Activated CD8-positive, alpha-beta memory T cell treated with anti-CD3 and anti-CD28 coated beads, Interleukin-2, amount 10 ng/mL, durations not matched to agents 7 days and 5 days (primary cell): ENCODE measurements around the gene ZNF593OS. TPM values are rescaled to one million over a fixed set of nuclear protein-coding genes. Genes with fewer than 3 reads are reported as not detected.

Source experiments
- ATAC-seq: fragments of 150-1000 bp; cut with Tn5 transposase; one replicate; pipeline ENCODE4 v1.10.0; 2021; ENCODE audit warnings: moderate library complexity
- CTCF ChIA-PET: fragments of 350-600 bp; sonication (Branson Sonifier 250); formaldehyde crosslinking; loops from one replicate; lab custom pipeline; 2021; ENCODE audit warnings: antibody characterized with exemption; lab: Charles Lee
- DNase-seq: peaks from one replicate; pipeline ENCODE4 v3.0.0-alpha.2; 2020
- H3K27ac Mint-ChIP-seq: one replicate; pipeline ENCODE4 v1.8.0; 2021; ENCODE audit warnings: mild to moderate bottlenecking, mixed read lengths
- H3K27me3 Mint-ChIP-seq: one replicate; pipeline ENCODE4 v1.8.0; 2021; ENCODE audit warnings: mixed read lengths
- H3K36me3 Mint-ChIP-seq: one replicate; pipeline ENCODE4 v1.8.0; 2021; ENCODE audit warnings: mild to moderate bottlenecking, mixed read lengths
- H3K4me1 Mint-ChIP-seq: one replicate; pipeline ENCODE4 v1.8.0; 2021; ENCODE audit warnings: mixed read lengths
- H3K4me3 Mint-ChIP-seq: one replicate; pipeline ENCODE4 v1.8.0; 2021; ENCODE audit warnings: mild to moderate bottlenecking, moderate library complexity, mixed read lengths
- H3K9me3 Mint-ChIP-seq: one replicate; pipeline ENCODE4 v1.8.0; 2022; ENCODE audit warnings: low read depth, mixed read lengths
- total RNA-seq, 2 experiments: library from RNA; stranded (reverse); gene quantifications; one replicate each; pipeline ENCODE4 v1.2.3, GENCODE V29; 2021

Gene ZNF593OS
- total RNA-seq, 2 experiments from 2014 or later, result not detected

GRCh38 chr1:26148887-26149286 lies 22.7 kb downstream of the ZNF593OS start:
- ATAC-seq (no peak), DNase-seq (peak; percentile 33)
- CTCF ChIA-PET, result interaction anchor here (1.4 kb wide), 1 partner anchor 113 kb away, joined by 3 read pairs; no protein-coding TSS in a partner anchor
- Mint-ChIP-seq H3K4me1 (peaks cover 2% of the 10 kb centered on the region), H3K27me3 (peaks cover 38% of the 10 kb centered on the region), H3K36me3 (no peaks in the 10 kb centered on the region), H3K4me3 (no peak overlapping the region), H3K9me3 (no peaks in the 10 kb centered on the region), H3K27ac (no peak overlapping the region)

GRCh38 chr1:26145960-26146294 lies 25.7 kb downstream of the ZNF593OS start:
- peaks cover 30% of the 10 kb centered on the region for H3K27me3 Mint-ChIP-seq
- no peaks in the 10 kb centered on the region for H3K9me3 Mint-ChIP-seq
- no peaks in the 10 kb centered on the region for H3K36me3 Mint-ChIP-seq
- H3K4me3 Mint-ChIP-seq, result no peak overlapping the region
- DNase-seq, result peak; percentile 25
- H3K27ac Mint-ChIP-seq, result no peak overlapping the region
- peaks cover 2% of the 10 kb centered on the region for H3K4me1 Mint-ChIP-seq
- CTCF ChIA-PET, result interaction anchor here (1.1 to 5.6 kb wide), 26 partner anchors 10 to 249 kb away, joined by 3 to 181 read pairs (median 9); partner anchors contain the start of genes CEP85, PDIK1L, TRIM63 and ZNF593
- no peak for ATAC-seq

- peak; percentile 78 for DNase-seq
- Mint-ChIP-seq H3K36me3 (no peaks in the 10 kb centered on the region), H3K27ac (no peak overlapping the region), H3K4me3 (no peak overlapping the region), H3K27me3 (peaks cover 29% of the 10 kb centered on the region), H3K4me1 (peaks cover 2% of the 10 kb centered on the region), H3K9me3 (no peaks in the 10 kb centered on the region)
- ATAC-seq, result peak; percentile 90
- CTCF ChIA-PET, result interaction anchor here (0.5 to 5.6 kb wide), 46 partner anchors 10 to 628 kb away, joined by 3 to 181 read pairs (median 4); partner anchors contain the start of genes CEP85, HMGN2, PDIK1L and TRIM63
Measured at GRCh38 chr1:26145041-26145959, 26.3 kb downstream of the ZNF593OS start.

GRCh38 chr1:26142159-26142558 lies 29.5 kb downstream of the ZNF593OS start:
- H3K4me1 Mint-ChIP-seq, result peaks cover 12% of the 10 kb centered on the region
- ATAC-seq (no peak), DNase-seq (peak; percentile 33)
- no peaks in the 10 kb centered on the region for H3K9me3 Mint-ChIP-seq
- no peak overlapping the region for H3K27ac Mint-ChIP-seq
- H3K27me3 Mint-ChIP-seq, result peaks cover 12% of the 10 kb centered on the region
- CTCF ChIA-PET, result interaction anchor here (0.7 to 5.6 kb wide), 14 partner anchors 13 to 248 kb away, joined by 3 to 181 read pairs (median 4); partner anchors contain the start of genes CEP85, PDIK1L and ZNF593
- H3K36me3 Mint-ChIP-seq, result no peaks in the 10 kb centered on the region
- H3K4me3 Mint-ChIP-seq, result no peak overlapping the region

- no peaks in the 10 kb centered on the region for H3K36me3 Mint-ChIP-seq
- H3K9me3 Mint-ChIP-seq, result no peaks in the 10 kb centered on the region
- no peak overlapping the region for H3K27ac Mint-ChIP-seq
- H3K4me1 Mint-ChIP-seq, result peaks cover 10% of the 10 kb centered on the region
- CTCF ChIA-PET, result interaction anchor here (0.9 to 4.4 kb wide), 11 partner anchors 9 to 103 kb away, joined by 3 to 25 read pairs (median 6); partner anchors contain the start of genes C1orf232, PDIK1L and ZNF593
- ATAC-seq (peak; percentile 45), DNase-seq (no peak)
- peaks cover 5% of the 10 kb centered on the region for H3K27me3 Mint-ChIP-seq
- H3K4me3 Mint-ChIP-seq, result no peak overlapping the region
Measured at GRCh38 chr1:26138974-26139558, 32.6 kb downstream of the ZNF593OS start.

GRCh38 chr1:26134466-26134865 lies 37.2 kb downstream of the ZNF593OS start:
- H3K4me3 Mint-ChIP-seq, result no peak overlapping the region
- DNase-seq (no peak), ATAC-seq (no peak)
- H3K36me3 Mint-ChIP-seq, result peaks cover 2% of the 10 kb centered on the region
- peaks cover 6% of the 10 kb centered on the region for H3K27me3 Mint-ChIP-seq
- CTCF ChIA-PET, result no interaction called here
- no peak overlapping the region for H3K27ac Mint-ChIP-seq
- peaks cover 6% of the 10 kb centered on the region for H3K4me1 Mint-ChIP-seq
- H3K9me3 Mint-ChIP-seq, result no peaks in the 10 kb centered on the region

- no peak overlapping the region for H3K4me3 Mint-ChIP-seq
- DNase-seq (no peak), ATAC-seq (no peak)
- H3K27ac Mint-ChIP-seq, result no peak overlapping the region
- H3K4me1 Mint-ChIP-seq, result peaks cover 7% of the 10 kb centered on the region
- peaks cover 6% of the 10 kb centered on the region for H3K27me3 Mint-ChIP-seq
- H3K36me3 Mint-ChIP-seq, result peaks cover 2% of the 10 kb centered on the region
- no peaks in the 10 kb centered on the region for H3K9me3 Mint-ChIP-seq
- CTCF ChIA-PET, result interaction anchor here (0.8 to 2.2 kb wide), 2 partner anchors 12 to 37 kb away, joined by 3 to 11 read pairs; partner anchors contain the start of gene ZNF593
Measured at GRCh38 chr1:26132834-26133167, 38.8 kb downstream of the ZNF593OS start.

GRCh38 chr1:26132128-26132833 lies 39.4 kb downstream of the ZNF593OS start:
- peaks cover 4% of the 10 kb centered on the region for H3K36me3 Mint-ChIP-seq
- peaks cover 12% of the 10 kb centered on the region for H3K4me1 Mint-ChIP-seq
- H3K4me3 Mint-ChIP-seq, result no peak overlapping the region
- no peak for ATAC-seq
- H3K27ac Mint-ChIP-seq, result no peak overlapping the region
- no peaks in the 10 kb centered on the region for H3K9me3 Mint-ChIP-seq
- peaks cover 6% of the 10 kb centered on the region for H3K27me3 Mint-ChIP-seq
- CTCF ChIA-PET, result interaction anchor here (0.8 to 2.2 kb wide), 2 partner anchors 13 to 37 kb away, joined by 3 to 11 read pairs; partner anchors contain the start of gene ZNF593
- DNase-seq, result no peak

- Mint-ChIP-seq H3K27me3 (peaks cover 6% of the 10 kb centered on the region), H3K9me3 (no peaks in the 10 kb centered on the region), H3K27ac (no peak overlapping the region), H3K4me1 (peaks cover 25% of the 10 kb centered on the region), H3K36me3 (peaks cover 9% of the 10 kb centered on the region), H3K4me3 (no peak overlapping the region)
- CTCF ChIA-PET, result interaction anchor here (1.3 to 6.8 kb wide), 3 partner anchors 8 to 39 kb away, joined by 6 to 69 read pairs (median 6); partner anchors contain the start of genes C1orf232 and ZNF593
- DNase-seq (no peak), ATAC-seq (no peak)
Measured at GRCh38 chr1:26130695-26131094, 40.9 kb downstream of the ZNF593OS start.

GRCh38 chr1:26129778-26130177 lies 41.9 kb downstream of the ZNF593OS start:
- Mint-ChIP-seq H3K4me1 (peaks cover 32% of the 10 kb centered on the region), H3K27ac (no peak overlapping the region), H3K9me3 (no peaks in the 10 kb centered on the region), H3K27me3 (peaks cover 6% of the 10 kb centered on the region), H3K4me3 (no peak overlapping the region), H3K36me3 (peaks cover 10% of the 10 kb centered on the region)
- DNase-seq (no peak), ATAC-seq (no peak)
- CTCF ChIA-PET, result interaction anchor here (1.1 to 6.8 kb wide), 6 partner anchors 9 to 40 kb away, joined by 3 to 69 read pairs (median 6); partner anchors contain the start of genes C1orf232 and ZNF593

- DNase-seq (no peak), ATAC-seq (no peak)
- Mint-ChIP-seq H3K9me3 (no peaks in the 10 kb centered on the region), H3K27me3 (peaks cover 6% of the 10 kb centered on the region), H3K27ac (peak overlapping the region; percentile 94), H3K4me3 (peak overlapping the region; percentile 74), H3K4me1 (peaks cover 49% of the 10 kb centered on the region), H3K36me3 (peaks cover 22% of the 10 kb centered on the region)
- CTCF ChIA-PET, result interaction anchor here (0.9 to 7.6 kb wide), 17 partner anchors 10 to 880 kb away, joined by 3 to 69 read pairs (median 5); partner anchors contain the start of genes CEP85, PDIK1L, RSRP1 and ZNF593
Measured at GRCh38 chr1:26127235-26128163, 44.1 kb downstream of the ZNF593OS start.
